HFF-Myc (cell line): ENCODE results near the gene SELENON.
A peak's percentile ranks its signal among the peaks of the same experiment; 100 is the strongest.

Experiments used
- DNase-seq: peaks from one replicate; pipeline ENCODE4 v3.0.0-alpha.2; 2011; ENCODE audit warnings: low read depth; ENCODE audit errors: extremely low read depth
- H3K4me3 ChIP-seq: replicated peaks from 2 replicates; pipeline ENCODE4 v1.5.1; 2011; ENCODE audit warnings: low read depth, mild to moderate bottlenecking, control low read depth, low read length
- CTCF ChIP-seq: IDR thresholded peaks from 2 replicates; pipeline ENCODE4 v1.5.1; 2012; ENCODE audit warnings: mild to moderate bottlenecking, low read depth, low read length, control low read depth; ENCODE audit errors: missing control alignments

Gene SELENON

DNA sequence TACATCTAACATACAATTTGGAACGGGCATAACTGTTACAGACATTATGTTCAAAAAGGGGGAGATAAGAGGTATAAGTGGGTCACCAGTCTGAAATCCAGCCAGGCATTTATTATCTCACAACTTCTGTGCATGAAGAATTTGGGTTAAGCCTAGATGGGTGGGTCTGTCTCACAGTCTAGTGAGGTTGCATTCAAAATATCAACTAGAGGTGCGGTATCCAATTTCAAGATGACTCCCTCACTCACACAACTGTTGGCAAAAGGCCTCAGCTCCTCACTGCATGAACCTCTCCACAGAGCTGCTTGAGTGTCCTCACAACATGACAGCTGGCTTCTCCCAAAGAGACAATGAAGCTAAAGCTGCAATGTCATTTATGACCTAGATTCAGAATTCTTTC, 54.6 kb downstream of the SELENON start:
- H3K4me3 ChIP-seq: no peak overlapping the region
- TF ChIP-seq CTCF: no peak
- no peak for DNase-seq

DNA sequence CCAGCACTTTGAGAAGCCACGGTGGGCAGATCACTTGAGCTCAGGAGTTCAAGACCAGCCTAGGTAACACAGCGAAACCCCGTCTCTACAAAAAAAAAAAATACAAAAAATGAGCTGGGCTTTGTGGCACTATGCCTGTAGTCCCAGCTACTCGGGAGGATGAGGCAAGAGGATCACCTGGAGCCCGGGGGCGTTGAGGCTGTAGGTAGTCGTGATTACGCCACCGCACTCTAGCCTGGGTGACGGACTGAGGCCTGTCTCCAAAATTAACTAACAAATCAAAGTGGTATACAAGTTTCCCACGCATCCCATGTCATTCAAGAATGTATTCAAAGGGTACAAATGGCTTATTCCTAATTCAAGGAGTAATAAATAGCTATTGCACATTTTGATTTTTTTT, 56.9 kb downstream of the SELENON start:
- TF ChIP-seq CTCF: no peak
- H3K4me3 ChIP-seq: no peak overlapping the region
- no peak for DNase-seq

- TF ChIP-seq CTCF: no peak
- DNase-seq: no peak
- peak overlapping the region; percentile 91 for H3K4me3 ChIP-seq
Observed at GRCh38 chr1:25858494-25858893, 58.5 kb downstream of the SELENON start.

GRCh38 chr1:25858906-25859789, 59.2 kb downstream of the SELENON start, which contains the start of gene AUNIP:
Gene AUNIP, minus strand, starts transcription at chr1:25859457. Its CDS starts 100 bp downstream, at chr1:25859357.
- H3K4me3 ChIP-seq: peak within 1 kb of the TSS; percentile 91
- no peak for TF ChIP-seq CTCF
- peak; percentile 43 for DNase-seq

DNA sequence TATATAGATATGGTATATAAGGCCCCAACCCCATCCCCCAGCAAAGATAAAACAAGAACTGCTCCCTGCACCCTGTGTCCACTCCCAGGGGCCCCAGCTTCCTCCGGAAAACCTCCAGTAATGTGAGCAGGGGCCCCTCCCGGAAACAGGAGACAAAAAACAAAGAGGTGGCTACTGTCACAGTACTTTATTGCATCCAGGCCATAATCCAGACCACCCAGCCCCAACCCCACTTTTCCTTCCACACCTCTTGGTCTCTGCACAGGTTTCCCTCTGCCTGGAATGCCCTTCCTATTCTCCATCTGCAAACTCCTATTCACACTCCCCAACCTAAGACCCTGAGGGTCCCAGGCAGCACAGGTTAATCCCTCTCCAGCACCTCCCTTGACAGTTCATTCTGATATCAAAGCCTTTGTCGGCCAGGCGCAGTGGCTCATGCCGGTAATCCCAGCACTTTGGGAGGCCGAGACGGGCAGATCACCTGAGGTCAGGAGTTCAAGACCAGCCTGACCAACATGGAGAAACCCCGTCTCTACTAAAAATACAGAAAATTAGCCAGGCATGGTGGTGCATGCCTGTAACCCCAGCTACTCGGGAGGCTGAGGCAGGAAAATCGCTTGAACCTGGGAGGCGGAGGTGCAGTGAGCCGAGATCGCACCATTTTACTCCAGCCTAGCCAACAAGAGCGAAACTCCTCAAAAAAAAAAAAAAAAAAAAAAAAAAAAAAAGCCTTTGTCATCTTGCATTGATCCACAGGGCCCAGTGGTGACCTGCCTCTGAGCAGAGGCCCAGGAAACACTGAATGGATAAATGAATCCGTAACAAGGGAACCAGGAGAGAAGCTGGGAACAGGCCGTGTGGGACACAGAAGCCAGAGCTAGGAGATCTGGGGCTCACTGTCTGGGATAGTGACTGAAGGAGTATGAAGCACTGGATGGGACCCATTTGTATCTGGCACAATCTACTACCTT, 61.6 kb downstream of the SELENON start:
- TF ChIP-seq CTCF: no peak
- no peak overlapping the region for H3K4me3 ChIP-seq
- DNase-seq: no peak

GRCh38 chr1:25862785-25863485, 62.9 kb downstream of the SELENON start:
- no peak for DNase-seq
- no peak overlapping the region for H3K4me3 ChIP-seq
- TF ChIP-seq CTCF: no peak
